ENCODE measurements around the gene MROH9.
"Not testable (repeated sequence)": the region's sequence is repeated elsewhere in the genome, so short reads cannot be mapped to it uniquely, and the experiment has no call there.

MROH9 gene

GRCh38 chr1:170935231-170935630 is at the start of gene MROH9:
TSS of gene MROH9 (plus strand) at chr1:170935534. CDS start at chr1:170945557, 10,023 bp downstream.
- no peak for DNase-seq

DNA sequence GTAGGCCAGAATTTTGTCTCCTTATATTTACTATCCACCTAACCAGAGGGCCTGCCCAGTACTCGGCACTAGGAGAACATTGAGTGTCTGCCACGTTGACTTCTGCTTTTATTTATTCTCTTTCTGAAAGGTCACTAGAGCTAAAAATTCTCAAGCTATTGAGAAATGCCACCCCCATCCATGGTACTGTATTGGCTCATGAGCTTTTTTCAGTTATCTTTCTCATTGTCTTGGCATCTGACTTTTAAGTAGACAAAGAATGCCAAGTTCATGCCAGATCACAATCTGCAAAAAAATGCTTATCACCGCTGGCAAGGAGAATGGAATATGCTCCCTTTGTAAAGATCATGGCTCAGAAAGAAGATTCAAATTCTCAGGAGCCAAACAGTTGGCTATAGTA is 49.8 kb upstream of the MROH9 start:
- DNase-seq = no peak

- no peak for DNase-seq
Measured at GRCh38 chr1:170886460-170886859, 48.9 kb upstream of the MROH9 start.

DNA sequence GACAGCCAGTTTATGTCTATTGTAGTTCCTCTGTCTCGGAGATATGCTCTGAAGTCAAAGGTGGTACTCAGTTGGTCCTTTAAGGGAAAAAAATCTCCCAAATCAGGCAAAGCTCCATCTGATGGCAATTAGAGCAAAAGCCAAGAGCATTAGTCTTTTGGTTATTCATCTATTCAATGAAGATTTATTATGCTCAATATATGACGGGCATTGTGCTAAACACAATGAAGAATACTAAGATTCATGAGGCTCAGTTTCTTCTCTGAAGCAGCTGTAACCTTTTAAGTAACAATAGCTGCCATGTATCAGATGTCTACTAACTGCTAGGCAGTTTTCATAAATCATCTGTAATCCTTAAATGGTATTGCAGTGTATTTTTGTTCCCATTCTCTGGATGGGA is 47.6 kb upstream of the MROH9 start:
- DNase-seq = no peak

- DNase-seq = no peak
Measured at GRCh38 chr1:170891872-170892271, 43.5 kb upstream of the MROH9 start.

- no peak for DNase-seq
Measured at GRCh38 chr1:170893655-170894297, 41.6 kb upstream of the MROH9 start.

DNA sequence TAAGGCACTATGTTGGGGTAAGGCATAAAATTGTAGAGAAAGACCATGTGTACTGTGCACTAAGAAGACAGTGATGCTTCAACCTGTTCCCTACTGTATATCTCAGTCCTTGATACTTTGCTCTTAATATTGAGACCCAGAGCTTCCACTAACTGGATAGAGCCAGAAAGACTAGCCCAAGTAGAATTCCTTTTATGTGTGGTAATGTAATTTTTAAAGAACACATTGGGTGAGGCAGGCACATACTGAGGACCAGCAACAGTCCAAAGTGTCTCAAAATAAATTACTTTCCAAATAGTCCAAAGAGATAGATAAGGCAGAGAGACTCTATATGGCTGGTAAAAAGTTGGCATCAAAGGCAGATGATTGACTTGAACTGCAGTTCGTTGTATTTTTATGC is 31.4 kb upstream of the MROH9 start:
- DNase-seq = no peak

DNA sequence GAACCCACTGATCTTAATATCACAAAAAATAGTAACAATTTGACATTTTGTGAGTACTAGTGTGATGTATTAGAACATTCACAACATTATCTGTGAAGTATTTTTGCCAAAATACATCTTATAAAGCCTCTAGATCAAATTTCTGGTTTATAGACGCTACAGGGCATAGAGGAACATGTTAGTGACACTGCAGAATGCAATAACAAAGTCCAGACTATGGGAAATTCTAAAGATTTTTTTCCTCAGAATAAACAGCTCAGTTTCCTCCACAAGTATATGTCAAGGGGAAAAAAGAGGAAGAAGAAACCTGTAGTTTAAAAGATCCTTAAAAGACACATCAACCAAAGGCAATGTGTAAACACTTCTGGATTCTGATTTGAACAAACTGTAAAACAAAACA is 26.4 kb upstream of the MROH9 start:
- no peak for DNase-seq

GRCh38 chr1:170910273-170910672 is 25.1 kb upstream of the MROH9 start:
- DNase-seq = no peak

GRCh38 chr1:170917373-170917772 is 18.0 kb upstream of the MROH9 start:
- no peak for DNase-seq

- DNase-seq = not testable (repeated sequence)
Measured at GRCh38 chr1:170924656-170925055, 10.7 kb upstream of the MROH9 start.

DNA sequence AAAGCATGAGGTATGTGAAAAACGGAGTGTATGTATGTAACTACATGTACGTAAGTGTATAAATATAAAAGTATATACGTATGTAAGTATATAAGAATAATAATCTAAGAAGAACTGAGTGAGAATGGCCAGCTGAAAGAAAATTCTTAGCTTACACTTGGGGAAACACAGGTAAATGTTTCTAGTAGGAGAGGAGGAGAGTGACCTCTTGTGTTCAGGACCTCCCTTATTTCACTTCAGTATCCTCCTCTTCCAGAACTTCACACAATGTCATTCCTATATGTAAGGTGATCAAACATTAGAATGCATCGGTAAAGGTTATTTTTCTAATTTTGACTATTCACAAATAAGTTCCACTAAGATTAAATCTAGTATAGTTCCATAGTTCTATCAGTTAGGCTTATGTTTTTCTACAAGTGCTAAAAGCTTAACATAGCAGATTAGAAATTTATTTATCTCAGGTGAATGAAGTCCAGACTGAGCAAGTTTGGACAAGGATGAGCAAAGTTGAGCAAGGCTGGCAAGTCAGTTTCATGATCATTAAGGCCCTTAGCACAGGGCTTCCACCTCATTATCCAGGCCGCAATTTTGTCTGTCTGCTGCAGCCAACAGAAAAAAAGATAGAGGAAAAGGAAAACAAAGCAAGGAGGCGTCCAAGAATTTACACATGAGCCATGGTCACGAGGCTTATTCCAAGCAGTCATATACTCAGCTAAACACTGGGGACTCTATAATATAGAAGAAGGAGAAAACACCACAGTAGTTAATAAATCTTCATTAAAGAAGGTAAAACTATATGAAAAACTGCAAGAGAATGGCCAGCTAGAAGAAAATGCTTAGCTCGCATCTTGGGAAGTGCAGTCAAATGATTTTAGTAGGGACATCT is 7.1 kb upstream of the MROH9 start:
- DNase-seq = no peak

DNA sequence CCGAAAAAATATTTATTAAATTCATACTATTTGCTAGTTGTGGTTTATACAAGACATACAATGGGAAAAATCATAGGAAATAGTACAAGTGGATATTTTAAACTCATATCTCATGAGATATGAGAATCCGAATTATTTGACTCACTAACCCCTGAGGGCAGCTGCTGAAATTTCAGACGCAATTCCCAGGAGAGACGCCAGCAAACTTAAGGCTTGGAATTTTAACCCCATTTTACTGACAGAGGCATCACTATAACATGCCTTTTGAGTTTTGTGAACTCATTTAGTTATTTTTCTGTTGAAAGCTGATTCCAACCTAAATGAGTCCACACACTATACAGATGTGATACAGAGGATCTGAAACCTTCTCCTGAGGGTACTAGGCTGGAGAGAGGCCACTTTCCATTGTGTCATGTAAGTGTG is 5.9 kb upstream of the MROH9 start:
- no peak for DNase-seq

- DNase-seq = no peak
Measured at GRCh38 chr1:170929835-170930554, 5.3 kb upstream of the MROH9 start.

- no peak for DNase-seq
Measured at GRCh38 chr1:170931650-170932049, 3.7 kb upstream of the MROH9 start.

DNA sequence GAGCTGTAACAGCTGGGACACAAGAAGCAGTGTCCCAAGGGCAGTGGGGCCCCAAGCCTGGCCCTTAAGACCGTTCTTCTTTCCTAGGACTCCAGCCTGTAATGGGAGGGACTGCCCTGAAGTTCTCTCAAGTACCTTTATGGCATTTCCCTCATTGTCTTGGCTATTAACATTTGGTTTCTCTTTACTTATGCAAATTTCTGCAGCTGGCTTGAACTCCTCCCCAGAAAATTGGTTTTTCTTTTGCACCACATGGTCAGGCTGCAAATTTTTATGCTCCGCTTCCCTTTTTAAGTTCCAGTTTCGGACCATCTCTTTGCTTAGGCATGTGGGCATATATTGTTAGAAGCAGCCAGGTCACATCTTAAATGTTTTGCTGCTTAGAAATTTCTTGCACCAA is 3.1 kb upstream of the MROH9 start:
- no peak for DNase-seq

GRCh38 chr1:170938281-170938680 is 2.9 kb downstream of the MROH9 start:
- DNase-seq = no peak

- DNase-seq = no peak
Measured at GRCh38 chr1:170939476-170939875, 4.1 kb downstream of the MROH9 start.

DNA sequence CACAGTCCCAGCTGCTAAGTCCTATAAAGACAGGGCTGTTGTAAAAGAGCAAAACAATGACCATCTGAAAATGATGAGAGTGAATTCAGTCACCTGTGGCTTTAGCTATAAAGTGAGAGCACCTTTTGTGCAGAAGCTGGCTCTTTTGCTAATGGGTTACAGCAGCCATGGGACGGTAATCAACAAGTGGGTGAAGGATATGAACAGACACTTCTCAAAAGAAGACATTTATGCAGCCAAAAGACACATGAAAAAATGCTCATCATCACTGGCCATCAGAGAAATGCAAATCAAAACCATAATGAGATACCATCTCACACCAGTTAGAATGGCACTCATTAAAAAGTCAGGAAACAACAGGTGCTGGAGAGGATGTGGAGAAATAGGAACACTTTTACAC is 16.4 kb downstream of the MROH9 start:
- not testable (repeated sequence) for DNase-seq

- DNase-seq = no peak
Measured at GRCh38 chr1:170959385-170959784, 24.1 kb downstream of the MROH9 start.

DNA sequence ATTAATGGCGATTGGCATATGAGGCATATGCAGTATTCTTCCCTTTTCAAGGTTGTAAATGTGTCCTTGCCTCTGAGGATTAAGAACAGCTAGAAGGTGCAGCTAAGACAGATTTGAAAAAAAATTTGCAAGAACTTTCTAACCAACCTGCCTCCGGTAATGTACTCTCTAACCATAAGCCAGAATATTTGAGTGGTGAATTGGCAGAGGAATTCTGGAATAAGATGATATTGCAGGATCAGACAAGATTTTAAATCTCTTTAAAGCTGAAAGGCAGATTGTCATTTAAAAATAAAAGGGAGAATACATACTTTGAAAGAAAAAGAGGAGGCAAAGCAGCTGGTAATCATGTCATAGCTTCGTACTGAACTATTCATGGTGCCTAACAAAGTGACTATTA is 29.2 kb downstream of the MROH9 start:
- no peak for DNase-seq

GRCh38 chr1:170967042-170967910 is 31.9 kb downstream of the MROH9 start:
- no peak for DNase-seq

DNA sequence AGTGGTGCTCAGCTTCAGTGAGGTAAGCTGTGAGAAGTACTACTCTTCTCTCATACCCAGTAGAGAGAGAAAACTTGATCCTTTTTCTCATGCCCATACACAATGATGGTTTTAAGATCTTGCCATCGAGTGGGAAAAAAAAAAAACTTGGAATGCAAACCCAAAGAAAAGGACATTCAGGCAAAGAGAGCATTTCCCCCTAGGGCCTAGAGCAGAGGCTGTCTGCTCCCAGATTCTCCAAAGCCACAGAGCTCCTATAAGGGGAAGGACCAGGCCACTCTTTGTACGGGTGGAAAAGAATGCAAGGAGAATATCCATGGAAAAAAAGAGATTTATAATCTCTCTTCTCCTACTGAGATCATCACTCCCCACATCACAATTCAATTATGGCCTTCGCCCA is 34.9 kb downstream of the MROH9 start:
- DNase-seq = no peak
